HG02623 (cell line): ENCODE data around the gene PRKAB1.

Source experiments
- ATAC-seq: cut with Tn5 transposase; IDR thresholded peaks from one replicate; pipeline ENCODE4 v1.9.1; 2021; ENCODE audit warnings: moderate library complexity; ENCODE audit not compliant: unreplicated experiment

Gene PRKAB1

GRCh38 chr12:119710374-119710964 lies 42.5 kb downstream of the PRKAB1 start:
- ATAC-seq = no peak

- ATAC-seq = no peak
Measured at GRCh38 chr12:119710965-119711551, 43.1 kb downstream of the PRKAB1 start.

- no peak for ATAC-seq
Measured at GRCh38 chr12:119711693-119712092, 43.8 kb downstream of the PRKAB1 start.

GRCh38 chr12:119712721-119713120 lies 44.8 kb downstream of the PRKAB1 start:
- ATAC-seq = no peak

- no peak for ATAC-seq
Measured at GRCh38 chr12:119713551-119714031, 45.7 kb downstream of the PRKAB1 start.

GRCh38 chr12:119714614-119715267 lies 46.8 kb downstream of the PRKAB1 start:
- no peak for ATAC-seq

- ATAC-seq = no peak
Measured at GRCh38 chr12:119715268-119715620, 47.3 kb downstream of the PRKAB1 start.

- no peak for ATAC-seq
Measured at GRCh38 chr12:119718141-119718540, 50.2 kb downstream of the PRKAB1 start.

GRCh38 chr12:119720349-119720748 lies 52.4 kb downstream of the PRKAB1 start:
- no peak for ATAC-seq

- ATAC-seq = no peak
Measured at GRCh38 chr12:119721306-119721705, 53.4 kb downstream of the PRKAB1 start.

- no peak for ATAC-seq
Measured at GRCh38 chr12:119725523-119725922, 57.6 kb downstream of the PRKAB1 start.

GRCh38 chr12:119727600-119728443 lies 59.9 kb downstream of the PRKAB1 start:
- no peak for ATAC-seq

GRCh38 chr12:119728444-119728745 lies 60.5 kb downstream of the PRKAB1 start:
- ATAC-seq = no peak

GRCh38 chr12:119729871-119730270 lies 61.9 kb downstream of the PRKAB1 start:
- no peak for ATAC-seq

GRCh38 chr12:119730381-119730780 lies 62.4 kb downstream of the PRKAB1 start:
- no peak for ATAC-seq
